Caco-2 (cell line): ENCODE data around the gene CAMSAP3. TPM values are rescaled to one million over a fixed set of nuclear protein-coding genes. Genes with fewer than 3 reads are reported as not detected.

Source experiments
- BruUV-seq: library from RNA; stranded (reverse); fragments of 400-500 nt; replicated peaks from 2 replicates; lab custom pipeline; 2021; lab: Mats Ljungman, UMichigan
- CTCF ChIA-PET: fragments of 300-600 bp; sonication (Branson Sonifier 250); formaldehyde crosslinking; loops from one replicate; lab custom pipeline; 2022; ENCODE audit warnings: antibody characterized with exemption; lab: Charles Lee
- POLR2A ChIA-PET: fragments of 300-600 bp; sonication (Branson Sonifier 250); formaldehyde crosslinking; loops from one replicate; lab custom pipeline; 2022; ENCODE audit warnings: antibody characterized with exemption; lab: Charles Lee
- DNase-seq, 2 experiments: peaks; one replicate each; pipeline versions ENCODE4 v3.0.0 to v3.0.0-alpha.2; 2020 to 2022
- H3K27me3 ChIP-seq: replicated peaks from 2 replicates; pipeline ENCODE4 v1.6.0; 2011; ENCODE audit warnings: low read length; ENCODE audit not compliant: control insufficient read depth, insufficient read depth
- H3K36me3 ChIP-seq: 2 replicates; pipeline ENCODE4 v1.5.1; 2011; ENCODE audit warnings: low read length; ENCODE audit not compliant: control insufficient read depth, insufficient read depth
- H3K4me1 ChIP-seq: fragments of 250-450 bp; sonication (Bioruptor Pico); 2 replicates; pipeline ENCODE4 v1.5.1; 2020; ENCODE audit warnings: mild to moderate bottlenecking
- H3K4me3 ChIP-seq: 2 replicates; pipeline ENCODE4 v1.5.1; 2011; ENCODE audit warnings: low read depth, mild to moderate bottlenecking, control low read depth, low read length
- H3K9me3 ChIP-seq: fragments of 250-450 bp; sonication (Bioruptor Pico); 2 replicates; pipeline ENCODE4 v1.5.1; 2020; ENCODE audit warnings: mild to moderate bottlenecking, moderate library complexity
- H3K27ac Mint-ChIP-seq: one replicate; pipeline ENCODE4 v1.8.0; 2022; ENCODE audit warnings: mixed read lengths; ENCODE audit not compliant: unreplicated experiment
- H3K27me3 Mint-ChIP-seq: one replicate; pipeline ENCODE4 v1.8.0; 2022; ENCODE audit warnings: mixed read lengths; ENCODE audit not compliant: insufficient read depth, unreplicated experiment
- H3K36me3 Mint-ChIP-seq: one replicate; pipeline ENCODE4 v1.8.0; 2022; ENCODE audit warnings: mild to moderate bottlenecking, mixed read lengths; ENCODE audit not compliant: insufficient read depth, unreplicated experiment
- H3K4me1 Mint-ChIP-seq: one replicate; pipeline ENCODE4 v1.8.0; 2022; ENCODE audit warnings: low read depth, mixed read lengths; ENCODE audit not compliant: unreplicated experiment
- H3K4me3 Mint-ChIP-seq: one replicate; pipeline ENCODE4 v1.8.0; 2022; ENCODE audit warnings: mild to moderate bottlenecking, moderate library complexity, mixed read lengths; ENCODE audit not compliant: unreplicated experiment
- H3K9me3 Mint-ChIP-seq: one replicate; pipeline ENCODE4 v1.8.0; 2022; ENCODE audit warnings: mixed read lengths; ENCODE audit not compliant: unreplicated experiment
- CTCF ChIP-seq, 2 experiments: fragments of 200-600 bp in 1 of 2; IDR thresholded peaks; 1 replicate in 1 of 2; 2 replicates in 1 of 2; pipeline versions ENCODE4 v1.5.1 to v1.8.0; 2011 to 2022; ENCODE audit warnings: antibody characterized with exemption in 1 of 2, control low read depth in 1 of 2, inconsistent platforms in 1 of 2, low read depth in 1 of 2, low read length in 1 of 2, mild to moderate bottlenecking in 1 of 2, moderate library complexity in 1 of 2; ENCODE audit not compliant: insufficient read depth in 1 of 2, severe bottlenecking in 1 of 2, unreplicated experiment in 1 of 2
- intact Hi-C: fragments of 100-400 bp; cut with micrococcal nuclease; formaldehyde crosslinking; loops from one replicate; pipeline ENCODE4 v1.10.0; 2022; ENCODE audit not compliant: unreplicated experiment
- total RNA-seq: library from RNA; stranded (reverse); gene quantifications from 2 replicates; pipeline ENCODE4 v1.2.3, GENCODE V29; 2022

Gene CAMSAP3
- total RNA-seq, 1 experiment from 2014 or later: 60.5 TPM

- POLR2A ChIA-PET: no interaction called here
Measured at GRCh38 chr19:7607874-7608560, 12.4 kb downstream of the CAMSAP3 start.

DNA sequence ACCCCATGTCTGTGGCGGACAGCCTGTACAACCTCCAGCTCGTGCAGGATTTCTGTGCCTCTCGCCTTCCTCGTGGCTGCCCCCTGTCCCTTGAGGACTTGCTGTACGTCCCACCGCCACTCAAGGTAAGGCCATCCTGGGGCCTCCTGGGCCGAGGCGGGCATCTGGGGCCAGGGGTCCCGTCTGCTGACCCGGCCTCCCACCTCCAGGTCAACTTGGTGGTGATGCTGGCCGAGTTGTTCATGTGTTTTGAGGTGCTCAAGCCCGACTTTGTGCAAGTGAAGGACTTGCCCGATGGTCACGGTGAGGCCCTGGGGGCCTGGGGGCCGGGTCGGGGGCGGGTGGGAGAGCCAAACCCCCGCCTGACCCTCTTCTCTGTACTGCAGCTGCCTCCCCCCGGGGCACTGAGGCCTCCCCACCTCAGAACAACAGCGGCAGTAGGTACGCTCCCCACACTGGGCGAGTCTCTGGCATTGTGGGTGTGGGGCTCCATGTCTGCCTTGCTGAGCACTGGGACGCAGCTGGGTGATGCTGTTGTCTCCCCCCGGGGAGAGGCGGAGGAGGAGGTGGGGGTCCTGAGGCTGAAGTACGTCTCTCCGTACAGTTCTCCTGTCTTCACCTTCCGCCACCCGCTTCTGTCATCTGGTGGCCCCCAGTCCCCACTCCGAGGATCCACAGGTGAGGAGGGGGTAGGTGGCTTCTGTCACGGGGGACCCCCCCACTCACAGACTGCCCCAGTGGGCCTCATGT, 15.0 kb downstream of the CAMSAP3 start:
- no peaks in the 10 kb centered on the region; the same call in none of the 2 replicates for H3K36me3 ChIP-seq
- no peak overlapping the region for H3K4me3 ChIP-seq
- Mint-ChIP-seq H3K36me3 (peaks cover 66% of the 10 kb centered on the region), H3K27me3 (no peaks in the 10 kb centered on the region), H3K9me3 (peaks cover 3% of the 10 kb centered on the region), H3K4me1 (no peaks in the 10 kb centered on the region), H3K27ac (no peak overlapping the region), H3K4me3 (no peak overlapping the region)
- H3K27me3 ChIP-seq: no peaks in the 10 kb centered on the region
- intact Hi-C loops: no loop called here
- no peaks in the 10 kb centered on the region for H3K4me1 ChIP-seq
- TF ChIP-seq CTCF (IDR thresholded peaks at IDR 0.05; ENCODE audit: insufficient read depth in 1 of 2, low read depth in 1 of 2, low read length in 1 of 2, severe bottlenecking in 1 of 2, unreplicated experiment in 1 of 2): no peak
- DNase-seq: no peak
- no peaks in the 10 kb centered on the region for H3K9me3 ChIP-seq
- no TSS peak for BruUV-seq
- ChIA-PET CTCF (interaction anchor here (2.0 kb wide), 1 partner anchor 42 kb away, joined by 4 read pairs; no protein-coding TSS in a partner anchor), POLR2A (no interaction called here)

More at GRCh38 chr19:7607874-7608560, 12.4 kb downstream of the CAMSAP3 start:
- Mint-ChIP-seq H3K4me1 (no peaks in the 10 kb centered on the region), H3K9me3 (peaks cover 11% of the 10 kb centered on the region), H3K4me3 (no peak overlapping the region), H3K36me3 (peaks cover 70% of the 10 kb centered on the region), H3K27ac (no peak overlapping the region), H3K27me3 (no peaks in the 10 kb centered on the region)
- H3K4me1 ChIP-seq: no peaks in the 10 kb centered on the region
- intact Hi-C loops: no loop called here
- CTCF ChIA-PET: no interaction called here
- H3K4me3 ChIP-seq: no peak overlapping the region
- no peak for TF ChIP-seq CTCF (IDR thresholded peaks at IDR 0.05; ENCODE audit: insufficient read depth in 1 of 2, low read depth in 1 of 2, low read length in 1 of 2, severe bottlenecking in 1 of 2, unreplicated experiment in 1 of 2)
- H3K9me3 ChIP-seq: no peaks in the 10 kb centered on the region
- no peaks in the 10 kb centered on the region; the same call in none of the 2 replicates for H3K36me3 ChIP-seq
- no peak for DNase-seq
- no peaks in the 10 kb centered on the region for H3K27me3 ChIP-seq
- no TSS peak for BruUV-seq

DNA sequence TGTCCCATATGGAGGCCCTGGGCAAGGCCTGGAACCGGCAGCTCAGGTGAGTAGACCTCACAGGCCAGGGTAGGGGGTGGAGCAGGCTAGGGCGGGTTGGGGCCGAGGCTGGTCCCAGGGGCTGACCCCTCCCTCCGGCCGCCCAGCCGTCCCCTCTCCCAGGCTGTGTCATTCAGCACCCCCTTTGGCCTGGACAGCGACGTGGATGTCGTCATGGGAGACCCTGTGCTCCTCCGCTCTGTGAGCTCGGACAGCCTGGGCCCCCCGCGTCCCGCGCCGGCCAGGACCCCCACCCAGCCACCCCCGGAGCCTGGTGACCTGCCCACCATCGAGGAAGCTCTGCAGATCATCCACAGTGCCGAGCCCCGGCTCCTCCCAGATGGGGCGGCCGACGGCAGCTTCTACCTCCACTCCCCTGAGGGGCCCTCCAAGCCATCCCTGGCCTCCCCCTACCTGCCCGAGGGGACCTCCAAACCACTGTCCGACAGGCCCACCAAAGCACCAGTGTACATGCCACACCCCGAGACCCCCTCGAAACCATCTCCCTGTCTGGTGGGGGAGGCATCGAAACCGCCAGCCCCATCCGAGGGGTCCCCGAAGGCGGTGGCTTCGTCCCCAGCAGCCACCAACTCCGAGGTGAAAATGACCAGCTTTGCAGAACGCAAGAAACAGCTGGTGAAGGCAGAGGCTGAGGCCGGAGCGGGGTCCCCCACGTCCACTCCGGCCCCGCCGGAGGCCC, 16.0 kb downstream of the CAMSAP3 start:
- H3K36me3 Mint-ChIP-seq: peaks cover 70% of the 10 kb centered on the region
- H3K4me3 Mint-ChIP-seq: no peak overlapping the region
- intact Hi-C loops: no loop called here
- H3K4me1 Mint-ChIP-seq: no peaks in the 10 kb centered on the region
- H3K27me3 ChIP-seq: no peaks in the 10 kb centered on the region
- no peak for TF ChIP-seq CTCF (IDR thresholded peaks at IDR 0.05; ENCODE audit: insufficient read depth in 1 of 2, low read depth in 1 of 2, low read length in 1 of 2, severe bottlenecking in 1 of 2, unreplicated experiment in 1 of 2)
- no peak overlapping the region for H3K27ac Mint-ChIP-seq
- H3K9me3 ChIP-seq: no peaks in the 10 kb centered on the region
- POLR2A ChIA-PET: no interaction called here
- no peaks in the 10 kb centered on the region for H3K9me3 Mint-ChIP-seq
- no peaks in the 10 kb centered on the region for H3K4me1 ChIP-seq
- H3K4me3 ChIP-seq: no peak overlapping the region
- no peaks in the 10 kb centered on the region; the same call in none of the 2 replicates for H3K36me3 ChIP-seq
- DNase-seq: no peak
- BruUV-seq: TSS peak; percentile 49
- H3K27me3 Mint-ChIP-seq: no peaks in the 10 kb centered on the region
- CTCF ChIA-PET: no interaction called here
